HEK293 (cell line): Measurements from ENCODE around the gene MAML2.

Experiments used
- BCL11A ChIP-seq: fragments of 450-650 bp; formaldehyde crosslinking; IDR thresholded peaks from 2 replicates; pipeline ENCODE4 v1.5.1; 2016; ENCODE audit warnings: low read depth, missing biosample characterization, missing genetic modification characterization
- GLI4 ChIP-seq: fragments of 450-650 bp; formaldehyde crosslinking; IDR thresholded peaks from 2 replicates; pipeline ENCODE4 v1.5.1; 2016; ENCODE audit warnings: missing biosample characterization, missing genetic modification characterization
- HOXA7 ChIP-seq: sonication (generic); formaldehyde crosslinking; IDR thresholded peaks from 2 replicates; pipeline ENCODE4 v1.8.1; 2022; ENCODE audit warnings: missing genetic modification reagents, borderline replicate concordance
- OVOL3 ChIP-seq: fragments of 450-650 bp; formaldehyde crosslinking; IDR thresholded peaks from 2 replicates; pipeline ENCODE4 v1.5.1; 2016; ENCODE audit warnings: missing biosample characterization, missing genetic modification characterization
- PRDM1 ChIP-seq: fragments of 450-650 bp; formaldehyde crosslinking; IDR thresholded peaks from 2 replicates; pipeline ENCODE4; 2016; ENCODE audit warnings: missing biosample characterization, missing genetic modification characterization
- RBAK ChIP-seq: fragments of 450-650 bp; formaldehyde crosslinking; IDR thresholded peaks from 2 replicates; pipeline ENCODE4 v1.5.1; 2016; ENCODE audit warnings: missing biosample characterization, missing genetic modification characterization
- SCRT1 ChIP-seq: fragments of 450-650 bp; formaldehyde crosslinking; IDR thresholded peaks from 2 replicates; pipeline ENCODE4 v1.5.1; 2016; ENCODE audit warnings: missing biosample characterization, missing genetic modification characterization, borderline replicate concordance
- SP3 ChIP-seq: fragments of 450-650 bp; formaldehyde crosslinking; IDR thresholded peaks from 2 replicates; pipeline ENCODE4 v1.5.1; 2016; ENCODE audit warnings: missing biosample characterization, missing genetic modification characterization
- ZNF133 ChIP-seq: fragments of 450-650 bp; formaldehyde crosslinking; IDR thresholded peaks from 2 replicates; pipeline ENCODE4 v1.5.1; 2016; ENCODE audit warnings: missing biosample characterization, missing genetic modification characterization
- ZNF221 ChIP-seq: fragments of 450-650 bp; formaldehyde crosslinking; IDR thresholded peaks from 2 replicates; pipeline ENCODE4 v1.5.1; 2017; ENCODE audit warnings: missing biosample characterization, missing genetic modification characterization, borderline replicate concordance
- ZNF23 ChIP-seq: fragments of 450-650 bp; formaldehyde crosslinking; IDR thresholded peaks from 2 replicates; pipeline ENCODE4 v1.5.1; 2016; ENCODE audit warnings: missing biosample characterization, missing genetic modification characterization, borderline replicate concordance
- ZNF24 ChIP-seq: fragments of 450-650 bp; formaldehyde crosslinking; IDR thresholded peaks from 2 replicates; pipeline ENCODE4 v1.5.1; 2016; ENCODE audit warnings: missing biosample characterization, missing genetic modification characterization
- ZNF292 ChIP-seq: fragments of 450-650 bp; formaldehyde crosslinking; IDR thresholded peaks from 2 replicates; pipeline ENCODE4 v1.5.1; 2016; ENCODE audit warnings: low read depth, missing biosample characterization, missing genetic modification characterization, borderline replicate concordance
- ZNF311 ChIP-seq: fragments of 450-650 bp; formaldehyde crosslinking; IDR thresholded peaks from 2 replicates; pipeline ENCODE4 v1.5.1; 2017; ENCODE audit warnings: missing biosample characterization, missing genetic modification characterization, borderline replicate concordance
- ZNF362 ChIP-seq: fragments of 450-650 bp; formaldehyde crosslinking; IDR thresholded peaks from 2 replicates; pipeline ENCODE4 v1.5.1; 2016; ENCODE audit warnings: missing biosample characterization, missing genetic modification characterization
- ZNF366 ChIP-seq: fragments of 450-650 bp; formaldehyde crosslinking; conservative IDR thresholded peaks from 2 replicates; pipeline ENCODE4 v1.5.1; 2016; ENCODE audit warnings: missing biosample characterization, missing genetic modification characterization
- ZNF391 ChIP-seq: fragments of 450-650 bp; formaldehyde crosslinking; IDR thresholded peaks from 2 replicates; pipeline ENCODE4 v1.5.1; 2016; ENCODE audit warnings: low read depth, missing biosample characterization, missing genetic modification characterization, borderline replicate concordance
- ZNF426 ChIP-seq: fragments of 450-650 bp; formaldehyde crosslinking; IDR thresholded peaks from 2 replicates; pipeline ENCODE4 v1.5.1; 2017; ENCODE audit warnings: missing biosample characterization, missing genetic modification characterization, mild to moderate bottlenecking, inconsistent platforms, moderate library complexity
- ZNF48 ChIP-seq: fragments of 450-650 bp; formaldehyde crosslinking; IDR thresholded peaks from 2 replicates; pipeline ENCODE4 v1.5.1; 2016; ENCODE audit warnings: missing biosample characterization, missing genetic modification characterization
- ZNF513 ChIP-seq: fragments of 450-650 bp; IDR thresholded peaks from 2 replicates; pipeline ENCODE4 v1.5.1; 2018; ENCODE audit warnings: missing biosample characterization, missing genetic modification characterization
- ZNF521 ChIP-seq: fragments of 450-650 bp; formaldehyde crosslinking; IDR thresholded peaks from 2 replicates; pipeline ENCODE4 v1.5.1; 2017; ENCODE audit warnings: missing biosample characterization, mild to moderate bottlenecking, missing genetic modification characterization
- ZNF530 ChIP-seq: fragments of 450-650 bp; formaldehyde crosslinking; IDR thresholded peaks from 2 replicates; pipeline ENCODE4 v1.5.1; 2016; ENCODE audit warnings: low read depth, missing biosample characterization, missing genetic modification characterization
- ZNF555 ChIP-seq: fragments of 450-650 bp; formaldehyde crosslinking; conservative IDR thresholded peaks from 2 replicates; pipeline ENCODE4 v1.5.1; 2017; ENCODE audit warnings: missing biosample characterization, mild to moderate bottlenecking, missing genetic modification characterization, inconsistent platforms
- ZNF571 ChIP-seq: fragments of 450-650 bp; formaldehyde crosslinking; IDR thresholded peaks from 2 replicates; pipeline ENCODE4 v1.5.0; 2017; ENCODE audit warnings: missing biosample characterization, missing genetic modification characterization
- ZNF596 ChIP-seq: fragments of 450-650 bp; IDR thresholded peaks from 2 replicates; pipeline ENCODE4 v1.5.0; 2018; ENCODE audit warnings: missing biosample characterization, mild to moderate bottlenecking, missing genetic modification characterization, moderate library complexity
- ZNF692 ChIP-seq: fragments of 450-650 bp; formaldehyde crosslinking; IDR thresholded peaks from 2 replicates; pipeline ENCODE4 v1.5.1; 2016; ENCODE audit warnings: missing biosample characterization, missing genetic modification characterization
- ZNF701 ChIP-seq: fragments of 450-650 bp; formaldehyde crosslinking; IDR thresholded peaks from 2 replicates; pipeline ENCODE4 v1.5.1; 2016; ENCODE audit warnings: missing biosample characterization, missing genetic modification characterization
- ZNF791 ChIP-seq: fragments of 450-650 bp; formaldehyde crosslinking; IDR thresholded peaks from 2 replicates; pipeline ENCODE4 v1.5.1; 2016; ENCODE audit warnings: missing biosample characterization, missing genetic modification characterization
- ZSCAN16 ChIP-seq: fragments of 450-650 bp; formaldehyde crosslinking; IDR thresholded peaks from 2 replicates; pipeline ENCODE4 v1.5.1; 2016; ENCODE audit warnings: missing biosample characterization, missing genetic modification characterization
- TF ChIP-seq, protein P1 (sequence below): fragments of 450-650 bp; formaldehyde crosslinking; IDR thresholded peaks from 2 replicates; pipeline ENCODE4 v1.5.1; 2016; ENCODE audit warnings: missing biosample characterization, missing genetic modification characterization
- TF ChIP-seq, protein P2 (sequence below): fragments of 450-650 bp; formaldehyde crosslinking; IDR thresholded peaks from 2 replicates; pipeline ENCODE4 v1.5.1; 2016; ENCODE audit warnings: missing biosample characterization, missing genetic modification characterization, low read depth

The MAML2 gene

GRCh38 chr11:96389720-96390487, 46.9 kb upstream of the MAML2 start, which contains the start of the genes CCDC82 and JRKL (continued):
- TF ChIP-seq ZNF513 (tag by site-specific recombination) (no peak), SCRT1 (tag by site-specific recombination) (no peak), OVOL3 (tag by site-specific recombination) (no peak; the same call in 1 of the 2 replicates), ZNF48 (tag by site-specific recombination) (no peak), ZNF701 (tag by site-specific recombination) (no peak), SP3 (tag by site-specific recombination) (peak; percentile 98), BCL11A (no peak), ZNF521 (no peak), ZNF692 (tag by site-specific recombination) (no peak; the same call in 1 of the 2 replicates), ZNF292 (tag by site-specific recombination) (no peak), ZSCAN16 (tag by site-specific recombination) (no peak), RBAK (tag by site-specific recombination) (no peak), ZNF221 (tag by site-specific recombination) (no peak), ZNF23 (no peak), ZNF362 (tag by site-specific recombination) (no peak), ZNF555 (tag by site-specific recombination) (no peak), GLI4 (tag by site-specific recombination) (no peak), ZNF311 (tag by site-specific recombination) (no peak), ZNF596 (tag by site-specific recombination) (no peak), ZNF133 (tag by site-specific recombination) (no peak), ZNF24 (no peak), ZNF791 (no peak), ZNF571 (no peak), ZNF366 (tag by site-specific recombination) (no peak), PRDM1 (tag by site-specific recombination) (no peak), ZNF530 (tag by site-specific recombination) (no peak), ZNF391 (tag by site-specific recombination) (no peak), ZNF426 (tag by site-specific recombination) (no peak), HOXA7 (no peak)
- TF ChIP-seq, protein P1, sequence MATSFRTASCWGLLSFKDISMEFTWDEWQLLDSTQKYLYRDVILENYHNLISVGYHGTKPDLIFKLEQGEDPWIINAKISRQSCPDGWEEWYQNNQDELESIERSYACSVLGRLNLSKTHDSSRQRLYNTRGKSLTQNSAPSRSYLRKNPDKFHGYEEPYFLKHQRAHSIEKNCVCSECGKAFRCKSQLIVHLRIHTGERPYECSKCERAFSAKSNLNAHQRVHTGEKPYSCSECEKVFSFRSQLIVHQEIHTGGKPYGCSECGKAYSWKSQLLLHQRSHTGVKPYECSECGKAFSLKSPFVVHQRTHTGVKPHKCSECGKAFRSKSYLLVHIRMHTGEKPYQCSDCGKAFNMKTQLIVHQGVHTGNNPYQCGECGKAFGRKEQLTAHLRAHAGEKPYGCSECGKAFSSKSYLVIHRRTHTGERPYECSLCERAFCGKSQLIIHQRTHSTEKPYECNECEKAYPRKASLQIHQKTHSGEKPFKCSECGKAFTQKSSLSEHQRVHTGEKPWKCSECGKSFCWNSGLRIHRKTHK, result no peak
- TF ChIP-seq, protein P2, sequence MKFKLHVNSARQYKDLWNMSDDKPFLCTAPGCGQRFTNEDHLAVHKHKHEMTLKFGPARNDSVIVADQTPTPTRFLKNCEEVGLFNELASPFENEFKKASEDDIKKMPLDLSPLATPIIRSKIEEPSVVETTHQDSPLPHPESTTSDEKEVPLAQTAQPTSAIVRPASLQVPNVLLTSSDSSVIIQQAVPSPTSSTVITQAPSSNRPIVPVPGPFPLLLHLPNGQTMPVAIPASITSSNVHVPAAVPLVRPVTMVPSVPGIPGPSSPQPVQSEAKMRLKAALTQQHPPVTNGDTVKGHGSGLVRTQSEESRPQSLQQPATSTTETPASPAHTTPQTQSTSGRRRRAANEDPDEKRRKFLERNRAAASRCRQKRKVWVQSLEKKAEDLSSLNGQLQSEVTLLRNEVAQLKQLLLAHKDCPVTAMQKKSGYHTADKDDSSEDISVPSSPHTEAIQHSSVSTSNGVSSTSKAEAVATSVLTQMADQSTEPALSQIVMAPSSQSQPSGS (tag by site-specific recombination), result no peak
